ENCODE results near the gene DOC2A. TPM values are rescaled to one million over a fixed set of nuclear protein-coding genes. Genes with fewer than 3 reads are reported as not detected.
A peak's percentile ranks its signal among the peaks of the same experiment; 100 is the strongest.

DOC2A gene
- total and polyA plus RNA-seq, 9 of the 15 experiments (the other 6 are each of a cell fraction or from before 2014, with no cell fraction given), result 0.03 to 0.38 (median 0.28) TPM; not detected in 1

DNA sequence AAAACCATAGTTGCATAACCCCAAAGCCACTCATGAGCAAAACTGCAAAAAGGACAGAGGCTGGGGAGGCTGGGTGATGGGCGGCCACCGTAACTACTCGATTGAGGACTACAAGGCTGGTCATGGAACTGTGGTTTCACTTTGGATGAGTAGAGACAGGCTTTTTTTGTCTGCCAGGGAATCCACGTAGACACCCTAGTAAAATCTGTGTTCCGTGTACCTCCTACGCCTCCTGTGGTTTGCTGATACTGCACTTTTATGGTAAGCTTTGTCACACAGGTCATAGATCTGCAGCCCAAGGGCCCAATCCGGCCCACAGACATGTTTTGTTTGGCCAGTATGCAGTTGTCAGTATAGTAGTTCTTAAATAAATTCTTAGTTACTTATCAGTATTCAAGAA, 22.4 kb upstream of the DOC2A start (continued):
- TF ChIP-seq, protein P1, sequence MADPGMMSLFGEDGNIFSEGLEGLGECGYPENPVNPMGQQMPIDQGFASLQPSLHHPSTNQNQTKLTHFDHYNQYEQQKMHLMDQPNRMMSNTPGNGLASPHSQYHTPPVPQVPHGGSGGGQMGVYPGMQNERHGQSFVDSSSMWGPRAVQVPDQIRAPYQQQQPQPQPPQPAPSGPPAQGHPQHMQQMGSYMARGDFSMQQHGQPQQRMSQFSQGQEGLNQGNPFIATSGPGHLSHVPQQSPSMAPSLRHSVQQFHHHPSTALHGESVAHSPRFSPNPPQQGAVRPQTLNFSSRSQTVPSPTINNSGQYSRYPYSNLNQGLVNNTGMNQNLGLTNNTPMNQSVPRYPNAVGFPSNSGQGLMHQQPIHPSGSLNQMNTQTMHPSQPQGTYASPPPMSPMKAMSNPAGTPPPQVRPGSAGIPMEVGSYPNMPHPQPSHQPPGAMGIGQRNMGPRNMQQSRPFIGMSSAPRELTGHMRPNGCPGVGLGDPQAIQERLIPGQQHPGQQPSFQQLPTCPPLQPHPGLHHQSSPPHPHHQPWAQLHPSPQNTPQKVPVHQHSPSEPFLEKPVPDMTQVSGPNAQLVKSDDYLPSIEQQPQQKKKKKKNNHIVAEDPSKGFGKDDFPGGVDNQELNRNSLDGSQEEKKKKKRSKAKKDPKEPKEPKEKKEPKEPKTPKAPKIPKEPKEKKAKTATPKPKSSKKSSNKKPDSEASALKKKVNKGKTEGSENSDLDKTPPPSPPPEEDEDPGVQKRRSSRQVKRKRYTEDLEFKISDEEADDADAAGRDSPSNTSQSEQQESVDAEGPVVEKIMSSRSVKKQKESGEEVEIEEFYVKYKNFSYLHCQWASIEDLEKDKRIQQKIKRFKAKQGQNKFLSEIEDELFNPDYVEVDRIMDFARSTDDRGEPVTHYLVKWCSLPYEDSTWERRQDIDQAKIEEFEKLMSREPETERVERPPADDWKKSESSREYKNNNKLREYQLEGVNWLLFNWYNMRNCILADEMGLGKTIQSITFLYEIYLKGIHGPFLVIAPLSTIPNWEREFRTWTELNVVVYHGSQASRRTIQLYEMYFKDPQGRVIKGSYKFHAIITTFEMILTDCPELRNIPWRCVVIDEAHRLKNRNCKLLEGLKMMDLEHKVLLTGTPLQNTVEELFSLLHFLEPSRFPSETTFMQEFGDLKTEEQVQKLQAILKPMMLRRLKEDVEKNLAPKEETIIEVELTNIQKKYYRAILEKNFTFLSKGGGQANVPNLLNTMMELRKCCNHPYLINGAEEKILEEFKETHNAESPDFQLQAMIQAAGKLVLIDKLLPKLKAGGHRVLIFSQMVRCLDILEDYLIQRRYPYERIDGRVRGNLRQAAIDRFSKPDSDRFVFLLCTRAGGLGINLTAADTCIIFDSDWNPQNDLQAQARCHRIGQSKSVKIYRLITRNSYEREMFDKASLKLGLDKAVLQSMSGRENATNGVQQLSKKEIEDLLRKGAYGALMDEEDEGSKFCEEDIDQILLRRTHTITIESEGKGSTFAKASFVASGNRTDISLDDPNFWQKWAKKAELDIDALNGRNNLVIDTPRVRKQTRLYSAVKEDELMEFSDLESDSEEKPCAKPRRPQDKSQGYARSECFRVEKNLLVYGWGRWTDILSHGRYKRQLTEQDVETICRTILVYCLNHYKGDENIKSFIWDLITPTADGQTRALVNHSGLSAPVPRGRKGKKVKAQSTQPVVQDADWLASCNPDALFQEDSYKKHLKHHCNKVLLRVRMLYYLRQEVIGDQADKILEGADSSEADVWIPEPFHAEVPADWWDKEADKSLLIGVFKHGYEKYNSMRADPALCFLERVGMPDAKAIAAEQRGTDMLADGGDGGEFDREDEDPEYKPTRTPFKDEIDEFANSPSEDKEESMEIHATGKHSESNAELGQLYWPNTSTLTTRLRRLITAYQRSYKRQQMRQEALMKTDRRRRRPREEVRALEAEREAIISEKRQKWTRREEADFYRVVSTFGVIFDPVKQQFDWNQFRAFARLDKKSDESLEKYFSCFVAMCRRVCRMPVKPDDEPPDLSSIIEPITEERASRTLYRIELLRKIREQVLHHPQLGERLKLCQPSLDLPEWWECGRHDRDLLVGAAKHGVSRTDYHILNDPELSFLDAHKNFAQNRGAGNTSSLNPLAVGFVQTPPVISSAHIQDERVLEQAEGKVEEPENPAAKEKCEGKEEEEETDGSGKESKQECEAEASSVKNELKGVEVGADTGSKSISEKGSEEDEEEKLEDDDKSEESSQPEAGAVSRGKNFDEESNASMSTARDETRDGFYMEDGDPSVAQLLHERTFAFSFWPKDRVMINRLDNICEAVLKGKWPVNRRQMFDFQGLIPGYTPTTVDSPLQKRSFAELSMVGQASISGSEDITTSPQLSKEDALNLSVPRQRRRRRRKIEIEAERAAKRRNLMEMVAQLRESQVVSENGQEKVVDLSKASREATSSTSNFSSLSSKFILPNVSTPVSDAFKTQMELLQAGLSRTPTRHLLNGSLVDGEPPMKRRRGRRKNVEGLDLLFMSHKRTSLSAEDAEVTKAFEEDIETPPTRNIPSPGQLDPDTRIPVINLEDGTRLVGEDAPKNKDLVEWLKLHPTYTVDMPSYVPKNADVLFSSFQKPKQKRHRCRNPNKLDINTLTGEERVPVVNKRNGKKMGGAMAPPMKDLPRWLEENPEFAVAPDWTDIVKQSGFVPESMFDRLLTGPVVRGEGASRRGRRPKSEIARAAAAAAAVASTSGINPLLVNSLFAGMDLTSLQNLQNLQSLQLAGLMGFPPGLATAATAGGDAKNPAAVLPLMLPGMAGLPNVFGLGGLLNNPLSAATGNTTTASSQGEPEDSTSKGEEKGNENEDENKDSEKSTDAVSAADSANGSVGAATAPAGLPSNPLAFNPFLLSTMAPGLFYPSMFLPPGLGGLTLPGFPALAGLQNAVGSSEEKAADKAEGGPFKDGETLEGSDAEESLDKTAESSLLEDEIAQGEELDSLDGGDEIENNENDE (IDR thresholded peaks at IDR 0.05; ENCODE audit: low read depth, low read length), result no peak
- TF ChIP-seq SRSF1 (IDR thresholded peaks at IDR 0.05; ENCODE audit: low read depth, low read length) (no peak), ZNF431 (CRISPR knock-in tag; IDR thresholded peaks at IDR 0.05) (no peak), CSDE1 (IDR thresholded peaks at IDR 0.05) (no peak), BRCA1 (IDR thresholded peaks at IDR 0.05) (no peak), BRCA1 (CRISPR knock-in tag; IDR thresholded peaks at IDR 0.05) (no peak), NFIC (IDR thresholded peaks at IDR 0.05) (no peak), KLF1 (tag; IDR thresholded peaks at IDR 0.05) (no peak), ZNF764 (CRISPR knock-in tag; IDR thresholded peaks at IDR 0.05; ENCODE audit: low read depth) (no peak), MAFF (IDR thresholded peaks at IDR 0.05; ENCODE audit: low read length) (peak; percentile 91), XRCC4 (IDR thresholded peaks at IDR 0.05; ENCODE audit: extremely low read depth, insufficient read depth, insufficient read length) (no peak), HDAC1 (IDR thresholded peaks at IDR 0.05) (peak in 1 of 2 experiments; percentile 77; a peak in 2 of 4 replicates), ZNF165 (CRISPR knock-in tag; IDR thresholded peaks at IDR 0.05; ENCODE audit: borderline replicate concordance) (no peak)
- TF ChIP-seq, protein P2, sequence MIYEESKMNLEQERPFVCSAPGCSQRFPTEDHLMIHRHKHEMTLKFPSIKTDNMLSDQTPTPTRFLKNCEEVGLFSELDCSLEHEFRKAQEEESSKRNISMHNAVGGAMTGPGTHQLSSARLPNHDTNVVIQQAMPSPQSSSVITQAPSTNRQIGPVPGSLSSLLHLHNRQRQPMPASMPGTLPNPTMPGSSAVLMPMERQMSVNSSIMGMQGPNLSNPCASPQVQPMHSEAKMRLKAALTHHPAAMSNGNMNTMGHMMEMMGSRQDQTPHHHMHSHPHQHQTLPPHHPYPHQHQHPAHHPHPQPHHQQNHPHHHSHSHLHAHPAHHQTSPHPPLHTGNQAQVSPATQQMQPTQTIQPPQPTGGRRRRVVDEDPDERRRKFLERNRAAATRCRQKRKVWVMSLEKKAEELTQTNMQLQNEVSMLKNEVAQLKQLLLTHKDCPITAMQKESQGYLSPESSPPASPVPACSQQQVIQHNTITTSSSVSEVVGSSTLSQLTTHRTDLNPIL (CRISPR knock-in tag; IDR thresholded peaks at IDR 0.05), result no peak
- TF ChIP-seq, protein P3, sequence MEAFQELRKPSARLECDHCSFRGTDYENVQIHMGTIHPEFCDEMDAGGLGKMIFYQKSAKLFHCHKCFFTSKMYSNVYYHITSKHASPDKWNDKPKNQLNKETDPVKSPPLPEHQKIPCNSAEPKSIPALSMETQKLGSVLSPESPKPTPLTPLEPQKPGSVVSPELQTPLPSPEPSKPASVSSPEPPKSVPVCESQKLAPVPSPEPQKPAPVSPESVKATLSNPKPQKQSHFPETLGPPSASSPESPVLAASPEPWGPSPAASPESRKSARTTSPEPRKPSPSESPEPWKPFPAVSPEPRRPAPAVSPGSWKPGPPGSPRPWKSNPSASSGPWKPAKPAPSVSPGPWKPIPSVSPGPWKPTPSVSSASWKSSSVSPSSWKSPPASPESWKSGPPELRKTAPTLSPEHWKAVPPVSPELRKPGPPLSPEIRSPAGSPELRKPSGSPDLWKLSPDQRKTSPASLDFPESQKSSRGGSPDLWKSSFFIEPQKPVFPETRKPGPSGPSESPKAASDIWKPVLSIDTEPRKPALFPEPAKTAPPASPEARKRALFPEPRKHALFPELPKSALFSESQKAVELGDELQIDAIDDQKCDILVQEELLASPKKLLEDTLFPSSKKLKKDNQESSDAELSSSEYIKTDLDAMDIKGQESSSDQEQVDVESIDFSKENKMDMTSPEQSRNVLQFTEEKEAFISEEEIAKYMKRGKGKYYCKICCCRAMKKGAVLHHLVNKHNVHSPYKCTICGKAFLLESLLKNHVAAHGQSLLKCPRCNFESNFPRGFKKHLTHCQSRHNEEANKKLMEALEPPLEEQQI (IDR thresholded peaks at IDR 0.05), result no peak
